GM19025 (cell line): ENCODE data around the gene GJA1.
"Not testable (repeated sequence)": the region's sequence is repeated elsewhere in the genome, so short reads cannot be mapped to it uniquely, and the experiment has no call there.

Source experiments
- ATAC-seq: cut with Tn5 transposase; IDR thresholded peaks from one replicate; pipeline ENCODE4 v1.9.1; 2021; ENCODE audit warnings: mild to moderate bottlenecking, low read depth, moderate library complexity; ENCODE audit not compliant: unreplicated experiment

The GJA1 gene

DNA sequence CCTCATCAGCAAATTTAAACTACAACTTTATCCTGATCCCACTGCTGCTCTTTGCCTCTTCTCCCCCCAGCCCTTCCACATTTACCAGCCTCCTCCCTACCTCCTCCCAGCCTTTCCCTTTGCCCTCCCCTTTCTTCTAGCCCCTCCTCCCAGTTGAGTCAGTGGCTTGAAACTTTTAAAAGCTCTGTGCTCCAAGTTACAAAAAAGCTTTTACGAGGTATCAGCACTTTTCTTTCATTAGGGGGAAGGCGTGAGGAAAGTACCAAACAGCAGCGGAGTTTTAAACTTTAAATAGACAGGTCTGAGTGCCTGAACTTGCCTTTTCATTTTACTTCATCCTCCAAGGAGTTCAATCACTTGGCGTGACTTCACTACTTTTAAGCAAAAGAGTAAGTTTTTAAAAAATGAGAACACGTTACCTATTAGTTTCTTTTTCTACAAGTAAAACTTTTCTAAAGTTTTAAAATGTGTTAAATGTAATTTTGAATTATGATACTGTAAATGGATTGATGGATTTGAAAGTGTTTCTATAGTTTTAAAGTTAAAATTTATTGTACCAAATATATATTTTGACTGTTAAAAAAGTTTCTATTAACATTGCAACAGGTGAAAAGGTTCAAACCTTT lies at the start of gene GJA1:
Gene GJA1, plus strand, starts transcription at position 203 of the 626 bp plus-strand sequence. CDS start 11,202 bp downstream, outside the sequence.
- no peak for ATAC-seq

DNA sequence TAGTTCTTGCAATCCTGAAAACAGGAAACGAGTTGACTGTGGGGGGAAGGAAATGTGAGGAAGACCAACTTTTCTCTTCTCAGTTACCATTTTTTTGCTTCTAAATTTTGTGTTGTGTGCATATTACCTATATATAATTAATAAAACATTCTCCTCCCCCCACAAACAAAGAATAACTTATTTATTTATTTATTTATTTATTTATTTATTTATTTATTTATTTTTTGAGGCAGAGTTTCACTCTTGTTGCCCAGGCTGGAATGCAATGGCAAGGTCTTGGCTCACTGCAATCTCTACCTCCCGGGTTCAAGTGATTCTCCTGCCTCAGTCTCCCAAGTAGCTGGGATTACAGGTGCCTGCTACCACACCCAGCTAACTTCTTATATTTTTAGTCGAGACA lies 48.9 kb upstream of the GJA1 start:
- ATAC-seq: not testable (repeated sequence)

DNA sequence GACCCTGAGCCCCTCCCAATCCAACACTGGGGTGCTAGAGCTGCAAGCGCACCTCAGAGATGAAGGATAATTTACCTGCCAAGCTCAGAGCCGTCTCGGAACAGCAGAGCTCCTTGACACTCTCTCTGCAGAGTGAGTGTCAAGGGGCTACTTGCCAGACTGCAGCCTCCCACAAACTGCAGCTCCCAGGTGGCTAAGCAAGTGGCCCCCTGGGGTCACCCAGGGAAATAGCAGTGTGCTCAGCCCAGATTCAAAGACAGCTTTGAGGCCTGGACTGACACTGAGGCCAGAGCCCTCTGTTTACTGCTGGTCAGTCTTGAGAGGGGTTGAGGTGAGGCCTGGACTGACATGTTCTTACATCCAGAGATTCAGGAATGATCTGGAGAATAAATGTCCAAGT lies 46.0 kb upstream of the GJA1 start:
- ATAC-seq: no peak

DNA sequence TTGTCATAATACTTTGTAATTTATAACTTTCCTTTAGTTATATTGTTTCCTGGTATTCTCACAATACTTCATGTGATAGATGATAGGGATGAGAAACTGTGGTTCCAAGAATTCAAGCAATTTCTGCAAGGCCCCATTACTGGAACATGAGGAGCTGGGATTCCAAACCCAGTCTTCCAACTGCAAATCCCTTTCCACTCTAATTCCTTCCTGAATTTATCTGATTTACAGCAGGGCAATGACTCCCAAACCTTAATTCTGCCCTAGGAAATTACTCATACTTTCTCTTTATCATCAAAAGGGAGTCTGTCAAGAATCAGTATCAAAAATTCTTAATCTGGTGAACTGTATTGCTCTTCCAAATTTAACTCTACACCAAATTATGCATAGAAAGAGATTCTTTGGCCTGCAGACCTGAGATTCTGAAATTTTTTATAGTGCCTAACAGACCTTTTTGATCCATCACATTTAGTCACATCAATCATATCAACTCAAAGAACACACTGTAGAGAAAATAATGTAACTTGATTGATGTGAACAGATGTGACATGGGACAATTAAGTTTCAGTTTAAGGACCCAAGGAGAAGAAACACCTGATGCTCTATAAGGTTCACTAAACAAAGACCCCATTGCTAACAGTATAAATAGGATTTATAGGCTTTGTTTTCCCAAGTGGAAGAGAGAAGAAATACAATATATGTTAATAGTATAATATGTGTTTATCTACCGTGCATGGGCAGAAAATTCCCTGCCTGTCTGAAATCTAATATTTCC lies 41.5 kb upstream of the GJA1 start:
- ATAC-seq: no peak

DNA sequence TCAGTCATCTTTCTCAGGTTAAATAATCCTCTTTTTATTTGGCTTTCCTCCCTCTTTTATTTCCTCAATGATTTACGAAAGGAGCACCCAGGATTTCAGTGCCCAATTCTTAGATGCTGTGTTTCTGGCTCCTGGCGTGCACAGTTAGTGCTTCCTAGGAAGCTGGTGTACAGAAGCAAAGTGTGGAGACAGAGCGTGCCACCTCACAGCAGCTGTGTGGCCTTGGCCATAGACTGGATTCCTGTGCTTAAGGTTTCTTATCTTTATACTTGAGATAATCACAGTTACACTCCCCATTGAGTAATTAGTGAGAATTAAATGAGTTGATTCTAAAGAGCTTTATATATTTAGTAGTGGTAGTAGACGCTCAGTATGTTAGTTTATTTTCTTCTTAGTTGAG lies 39.7 kb upstream of the GJA1 start:
- ATAC-seq: no peak

DNA sequence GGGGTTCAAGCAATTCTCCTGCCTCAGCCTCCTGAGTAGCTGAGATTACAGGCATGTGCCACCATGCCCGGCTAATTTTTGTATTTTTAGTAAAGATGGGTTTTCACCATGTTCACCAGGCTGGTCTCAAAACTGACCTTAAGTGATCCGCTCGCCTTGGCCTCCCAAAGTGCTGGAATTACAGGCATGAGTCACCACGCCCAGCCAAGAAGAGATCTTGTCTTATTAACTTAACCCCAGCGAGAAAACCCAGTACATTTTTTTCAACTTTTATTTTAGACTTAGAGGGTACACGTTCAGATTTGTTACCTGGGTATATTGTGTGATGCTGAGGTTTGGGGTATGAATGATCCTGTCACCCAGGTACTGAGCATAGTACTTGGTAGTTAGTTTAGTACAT lies 38.3 kb upstream of the GJA1 start:
- not testable (repeated sequence) for ATAC-seq

DNA sequence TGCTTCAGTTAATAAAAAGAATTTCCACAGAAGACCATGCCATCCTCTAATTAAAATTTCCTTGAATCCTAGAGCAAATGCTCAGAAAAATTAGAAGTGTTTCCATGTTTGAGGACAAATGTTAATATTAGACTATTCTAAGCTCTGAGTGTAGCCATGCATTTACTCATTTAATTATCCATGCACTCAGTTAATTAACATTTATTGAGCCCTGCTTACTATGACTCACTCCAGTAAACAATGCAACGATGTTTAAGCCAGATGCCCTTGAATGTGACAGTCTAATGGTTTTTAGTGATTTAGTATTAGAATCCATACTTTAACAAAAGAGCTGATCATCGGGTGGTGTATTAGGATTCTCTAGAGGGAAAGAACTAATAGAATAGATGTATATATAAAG lies 37.3 kb upstream of the GJA1 start:
- no peak for ATAC-seq

DNA sequence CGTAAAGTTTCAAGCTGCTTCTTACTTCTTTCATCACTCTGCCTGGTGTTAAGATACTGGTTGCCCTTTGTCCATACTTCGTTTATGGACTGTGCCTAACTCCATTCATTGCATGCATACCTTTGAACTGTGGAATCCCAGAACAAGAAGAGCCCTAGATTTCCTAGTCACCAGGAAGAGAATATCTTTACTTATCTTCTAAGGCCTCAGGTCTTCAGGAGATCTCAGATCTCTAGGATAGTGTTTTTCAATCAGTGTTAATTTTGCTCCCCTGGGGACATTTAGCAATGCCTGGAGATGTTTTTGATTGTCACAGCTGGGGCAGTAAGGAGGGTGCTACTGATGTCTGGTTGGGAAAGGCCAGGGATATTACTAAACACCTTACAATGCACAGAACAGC lies 35.5 kb upstream of the GJA1 start:
- ATAC-seq: no peak

DNA sequence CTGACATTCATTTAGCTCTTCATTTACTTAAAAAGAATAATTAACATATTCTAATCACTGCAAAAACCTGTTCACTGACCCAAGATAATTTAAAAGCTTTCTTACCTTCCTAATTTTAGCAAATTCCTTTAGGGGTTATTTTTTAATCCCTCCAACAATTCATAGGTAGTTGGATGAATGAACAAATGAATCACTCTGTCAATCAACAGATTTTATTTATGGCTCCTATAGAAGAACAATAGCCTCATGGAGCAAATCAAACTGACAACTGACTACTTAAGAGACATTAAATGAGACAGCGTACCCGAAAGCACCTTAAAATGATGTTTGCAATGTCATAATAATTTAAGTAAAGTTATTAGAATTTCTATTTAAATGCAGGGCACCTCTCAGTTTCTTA lies 31.5 kb upstream of the GJA1 start:
- ATAC-seq: no peak

DNA sequence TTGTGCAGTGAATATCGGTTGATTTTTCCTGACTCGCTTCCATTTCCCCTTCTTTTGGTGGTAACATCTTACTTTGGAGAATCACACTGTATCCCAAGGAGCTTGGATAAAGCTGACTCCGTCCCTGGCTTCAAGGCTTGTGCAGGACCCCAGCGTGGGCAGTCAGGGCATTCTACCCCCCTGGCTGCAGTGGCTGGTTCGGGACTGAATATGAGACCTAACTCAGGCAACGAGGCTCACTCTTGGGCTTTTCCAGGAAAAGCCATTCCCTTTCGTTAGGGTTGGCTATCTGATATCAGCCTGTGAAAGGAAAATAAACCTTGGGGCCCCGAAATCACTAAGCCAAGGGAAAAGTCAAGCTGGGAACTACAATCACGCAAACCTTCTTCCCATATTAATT lies 30.1 kb upstream of the GJA1 start:
- ATAC-seq: no peak

DNA sequence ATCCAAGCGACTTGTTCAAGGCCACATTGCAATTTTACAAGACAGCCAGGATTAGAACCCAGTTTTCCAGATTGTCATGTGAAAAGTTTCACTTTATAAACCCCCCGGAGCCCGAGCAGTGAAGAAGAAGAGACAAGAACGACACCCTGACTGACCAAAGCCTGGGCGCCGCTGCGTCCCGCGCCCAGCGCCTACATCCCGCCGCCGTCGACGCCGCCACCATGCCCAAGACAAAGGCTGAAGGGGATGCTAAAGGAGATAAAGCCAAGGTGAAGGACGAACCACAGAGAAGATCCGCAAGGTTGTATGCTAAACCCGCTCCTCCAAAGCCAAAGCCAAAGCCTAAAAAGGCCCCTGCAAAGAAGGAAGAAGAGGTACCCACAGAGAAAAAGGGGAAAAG lies 27.1 kb upstream of the GJA1 start:
- no peak for ATAC-seq

DNA sequence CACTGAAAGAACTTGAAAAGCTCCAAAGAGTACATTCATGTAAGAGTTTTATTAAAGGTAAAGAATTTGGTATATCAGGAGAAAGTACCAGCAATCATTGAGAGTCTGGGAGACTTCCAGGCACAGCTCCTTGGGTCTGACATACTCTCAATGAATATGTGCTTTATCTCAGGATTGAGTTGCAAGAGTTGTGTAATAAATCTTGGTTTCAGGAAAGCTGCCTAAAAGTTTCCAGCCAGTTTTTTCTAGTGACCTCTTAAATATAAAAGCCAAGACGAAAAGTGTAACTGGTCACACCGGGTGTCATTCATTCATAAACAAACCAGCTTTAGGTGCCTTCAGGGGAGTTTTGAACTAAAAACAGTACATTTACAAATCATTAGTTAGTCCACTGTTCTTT lies 21.6 kb upstream of the GJA1 start:
- no peak for ATAC-seq

DNA sequence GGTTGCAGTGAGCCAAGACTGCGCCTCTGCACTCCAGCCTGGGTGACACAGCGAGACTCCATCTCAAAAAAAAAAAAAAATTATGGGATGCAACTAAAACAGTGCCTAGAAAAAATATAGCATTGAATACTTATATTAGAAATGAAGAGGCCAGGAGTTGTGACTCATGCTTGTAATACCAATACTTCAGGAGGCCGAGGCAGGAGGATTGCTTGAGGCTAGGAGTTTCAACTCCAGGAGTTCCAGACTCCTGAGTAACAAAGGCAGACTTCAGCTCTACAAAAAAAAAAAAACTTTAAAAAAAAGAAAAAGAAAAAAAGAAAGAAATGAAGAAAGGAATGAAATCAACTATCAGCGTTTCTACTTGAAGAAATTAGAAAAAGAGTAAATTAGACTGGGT lies 17.1 kb upstream of the GJA1 start:
- no peak for ATAC-seq

DNA sequence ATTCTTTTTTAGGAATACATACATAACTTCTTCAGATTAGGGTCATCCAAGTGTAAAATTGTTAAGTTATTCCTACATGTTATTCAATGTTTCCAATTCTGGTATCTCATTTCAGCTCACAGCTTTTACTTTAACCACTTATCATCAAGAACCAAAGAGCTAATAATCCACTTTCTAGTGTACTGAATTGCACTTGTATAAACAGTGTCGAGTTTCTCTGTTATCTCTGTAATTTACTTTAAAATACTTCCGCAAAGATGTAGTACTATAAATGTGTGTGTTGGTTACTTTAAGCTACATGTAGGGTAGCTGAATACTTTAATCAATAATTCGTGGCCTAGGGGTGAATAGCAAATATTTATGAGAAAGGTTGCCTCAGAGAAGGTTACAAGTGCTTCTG lies 8.8 kb upstream of the GJA1 start:
- ATAC-seq: no peak

DNA sequence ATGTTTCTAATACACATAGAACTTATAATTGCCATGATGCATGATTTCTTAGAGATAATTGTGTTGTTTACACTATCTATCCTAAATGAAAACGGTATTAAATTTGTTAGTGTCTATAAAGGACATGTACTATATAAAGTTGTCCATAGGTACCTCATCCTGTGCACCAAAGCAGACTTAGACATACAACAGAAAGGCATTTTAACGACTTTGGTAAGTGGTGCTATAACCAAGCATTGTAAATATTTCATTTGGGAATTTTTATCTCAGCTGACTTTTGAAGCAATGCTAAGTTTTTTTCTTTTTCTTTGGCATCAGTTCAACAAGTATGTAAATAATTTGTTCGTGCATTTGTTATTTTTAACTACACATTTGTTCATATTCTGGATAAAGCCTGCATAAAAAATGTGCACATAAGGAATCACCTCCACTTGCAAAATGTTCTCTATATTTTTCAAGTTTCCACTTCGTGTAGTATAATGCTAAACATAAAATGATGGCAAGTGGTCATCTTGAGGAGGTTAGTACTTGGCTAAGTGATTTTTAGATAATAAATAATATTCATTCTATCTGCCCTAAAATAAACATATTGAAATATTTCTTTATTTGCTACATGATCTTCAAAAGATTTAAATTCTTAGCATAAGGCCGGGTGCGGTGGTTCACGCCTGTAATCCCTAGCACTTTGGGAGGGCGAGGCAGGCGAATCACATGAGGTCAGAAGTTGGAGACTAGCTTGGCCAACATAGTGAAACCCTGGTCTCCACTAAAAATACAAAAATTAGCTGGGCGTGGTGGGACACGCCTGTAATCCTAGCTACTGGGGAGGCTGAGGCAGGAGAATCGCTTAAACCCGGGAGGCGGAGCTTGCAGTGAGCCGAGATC lies 6.3 kb upstream of the GJA1 start:
- no peak for ATAC-seq

DNA sequence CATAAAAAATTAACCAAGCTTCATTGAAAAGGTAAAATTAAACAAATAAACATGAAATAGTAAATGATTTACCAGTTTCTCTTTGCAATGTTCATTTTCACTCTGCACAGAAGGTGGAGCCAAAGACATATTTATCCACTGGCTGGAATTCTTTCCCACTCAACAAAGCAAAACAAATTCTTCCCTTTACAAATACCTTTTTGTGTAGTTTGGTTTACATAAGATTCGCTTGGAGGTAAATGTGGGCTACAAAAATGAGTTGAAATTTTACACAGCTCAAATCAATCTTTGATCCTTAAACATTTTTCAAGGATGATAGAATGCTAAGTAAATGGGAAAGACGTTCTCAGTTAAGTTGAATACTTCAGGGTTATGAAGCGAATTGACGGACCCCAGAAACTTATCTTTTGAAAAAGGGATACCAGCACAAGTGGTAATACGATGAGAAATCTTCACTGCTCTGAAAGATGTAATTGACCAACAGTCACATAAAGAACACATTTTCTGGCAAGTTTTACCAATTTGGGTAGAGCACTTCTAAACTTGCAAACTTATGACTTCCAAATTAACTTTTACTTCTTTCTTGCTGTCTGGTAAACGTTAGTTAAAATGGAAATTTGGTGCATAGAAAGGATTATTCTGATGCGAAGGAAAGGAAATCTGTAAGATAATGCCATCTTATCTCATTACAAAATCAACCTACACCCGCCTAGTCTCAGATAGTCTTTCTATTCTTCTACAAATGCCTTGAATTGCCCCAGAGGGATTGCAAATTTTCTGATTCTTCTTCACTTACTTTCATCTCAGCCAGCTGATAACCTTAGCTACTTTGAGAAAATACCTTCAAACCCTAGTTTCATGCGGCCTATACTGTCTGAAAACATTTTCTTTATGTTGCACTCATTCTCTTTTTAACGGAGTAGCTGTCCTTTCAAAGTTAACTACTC lies 4.7 kb upstream of the GJA1 start:
- ATAC-seq: no peak

DNA sequence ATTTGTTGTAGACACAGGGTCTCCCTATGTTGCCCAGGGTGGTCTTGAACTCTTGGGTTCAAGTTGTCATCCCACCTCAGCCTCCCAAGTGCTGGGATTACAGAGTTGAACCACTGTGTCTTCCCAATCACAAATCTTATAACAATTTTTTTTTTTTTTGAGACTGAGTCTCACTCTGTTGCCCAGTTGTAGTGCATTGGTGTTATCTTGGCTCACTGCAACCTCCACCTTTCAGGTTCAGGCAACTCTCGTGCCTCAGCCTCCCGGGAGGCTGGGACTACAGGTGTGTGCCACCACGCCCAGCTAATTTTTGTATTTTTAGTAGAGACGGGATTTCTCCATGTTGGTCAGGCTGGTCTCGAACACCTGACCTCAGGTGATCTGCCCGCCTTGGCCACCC lies 3.7 kb upstream of the GJA1 start:
- ATAC-seq: not testable (repeated sequence)

DNA sequence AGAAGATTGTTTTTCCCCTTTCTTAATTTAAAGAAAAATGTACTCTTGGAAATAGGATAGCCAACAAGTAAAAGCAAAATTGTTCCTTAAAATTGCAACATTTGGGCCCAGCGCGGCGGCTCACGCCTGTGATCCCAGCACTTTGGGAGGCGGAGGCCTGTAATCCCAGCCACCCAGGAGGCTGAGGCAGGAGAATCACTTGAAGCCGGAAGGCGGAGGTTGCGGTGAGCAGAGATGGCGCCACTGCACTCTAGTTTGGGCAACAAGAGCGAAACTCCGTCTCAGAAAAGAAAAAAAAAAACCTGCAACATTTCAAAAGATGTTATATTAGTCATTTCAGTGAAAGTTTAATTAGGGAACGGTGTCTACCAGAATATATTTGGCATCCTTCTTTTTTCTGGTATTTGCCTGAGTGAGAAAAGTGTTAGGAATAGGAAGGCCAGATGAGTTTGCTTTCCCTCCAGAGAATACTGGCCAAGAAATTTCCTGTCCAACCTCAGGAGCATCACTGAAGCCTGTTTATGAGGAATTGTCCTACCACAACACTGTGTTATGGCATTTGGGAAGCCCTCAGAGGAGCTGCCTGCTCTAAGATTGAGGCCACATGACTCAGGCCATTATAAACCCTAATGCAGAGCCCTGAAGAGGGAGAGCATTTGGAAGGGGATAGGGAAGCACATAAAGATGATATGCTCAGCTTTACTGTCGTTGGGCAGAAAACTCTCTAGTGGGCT lies 1.2 kb upstream of the GJA1 start:
- no peak for ATAC-seq

DNA sequence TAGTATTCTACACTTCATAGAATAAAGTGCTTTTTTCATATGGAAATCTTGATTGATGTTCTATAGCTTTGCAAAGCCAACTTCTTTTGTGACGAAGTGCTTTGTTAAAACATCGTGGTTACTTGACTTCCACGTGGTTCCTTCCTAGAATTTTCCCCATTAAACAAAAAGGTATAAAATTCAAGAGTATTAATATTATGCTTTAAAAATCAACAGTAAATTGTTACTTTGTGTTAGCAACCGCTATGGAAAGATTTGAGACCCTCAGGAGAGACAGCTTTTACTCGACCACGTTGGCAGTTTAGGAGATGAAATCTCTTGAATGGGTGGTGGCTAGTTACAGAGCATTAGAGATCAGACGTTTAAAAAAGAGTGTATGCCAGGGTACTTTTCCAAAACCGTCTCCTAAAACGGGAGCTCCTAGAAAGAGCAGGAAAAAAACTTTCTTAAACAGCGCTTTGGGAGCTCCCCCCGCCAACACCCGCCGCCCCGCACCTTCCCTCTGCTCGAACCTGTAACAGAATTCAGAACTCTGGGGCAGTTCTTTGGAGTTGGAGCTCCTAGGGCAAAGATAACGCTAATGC lies 920 bp downstream of the GJA1 start:
- ATAC-seq: no peak
